HK-2 (cell line): ENCODE measurements around the gene RABEP2.
"Not testable (repeated sequence)": the region's sequence is repeated elsewhere in the genome, so short reads cannot be mapped to it uniquely, and the experiment has no call there.

Experiments used
- DNase-seq: peaks from one replicate; pipeline ENCODE4 v3.0.0-alpha.2; 2018; ENCODE audit not compliant: unreplicated experiment

The RABEP2 gene

DNA sequence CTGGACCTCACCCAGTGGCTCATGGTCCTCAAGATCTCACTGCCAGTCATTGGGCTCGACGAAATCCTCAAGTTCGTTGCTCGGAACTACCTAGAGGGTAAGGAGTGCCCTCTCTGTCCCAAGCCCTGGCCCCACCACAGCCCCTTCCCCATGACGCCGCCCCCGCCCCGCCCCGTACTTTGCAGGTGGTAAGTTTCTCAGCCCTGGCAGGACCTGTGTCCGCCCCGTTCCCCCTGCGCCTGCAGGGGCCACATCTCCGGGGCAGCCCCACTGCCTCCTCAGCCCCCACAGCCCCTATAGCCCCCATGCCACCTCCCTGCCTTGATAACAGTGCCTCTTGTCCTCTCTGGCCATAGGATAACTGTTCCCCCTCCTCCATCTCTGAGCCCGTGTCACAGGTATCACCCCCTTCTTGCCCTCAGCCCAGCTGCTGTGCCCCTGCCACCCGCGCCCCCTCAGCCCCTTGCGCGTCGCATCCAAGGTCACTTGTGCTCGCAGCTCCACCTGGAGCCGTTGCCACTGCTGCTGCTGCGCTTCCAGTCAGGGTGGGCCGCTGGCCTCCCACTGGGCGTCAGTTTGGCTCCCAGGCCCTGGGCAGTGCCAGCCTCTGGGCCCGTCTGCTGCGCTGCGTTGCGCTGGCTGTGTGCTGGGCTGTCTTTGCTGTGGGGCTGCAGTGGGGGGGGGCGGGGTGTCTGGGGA is 21.5 kb downstream of the RABEP2 start:
- no peak for DNase-seq

DNA sequence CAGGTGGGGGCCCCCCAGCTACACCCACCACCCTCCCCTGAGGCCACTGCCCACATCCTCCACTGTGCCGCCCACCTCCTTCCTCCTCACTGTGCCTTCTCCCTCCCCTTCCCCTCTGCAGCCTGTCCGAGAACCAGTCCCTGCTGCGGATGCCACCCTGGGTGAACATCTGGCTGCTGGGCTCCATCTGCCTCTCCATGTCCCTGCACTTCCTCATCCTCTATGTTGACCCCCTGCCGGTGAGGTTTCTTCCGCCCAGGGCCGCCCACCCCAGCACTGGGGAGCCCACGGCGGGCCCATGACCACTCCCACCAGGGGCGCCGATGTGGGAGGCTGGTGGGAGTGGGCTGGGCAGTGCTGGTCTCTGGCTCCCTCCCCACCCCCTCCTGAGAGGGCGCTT is 22.1 kb downstream of the RABEP2 start:
- no peak for DNase-seq

DNA sequence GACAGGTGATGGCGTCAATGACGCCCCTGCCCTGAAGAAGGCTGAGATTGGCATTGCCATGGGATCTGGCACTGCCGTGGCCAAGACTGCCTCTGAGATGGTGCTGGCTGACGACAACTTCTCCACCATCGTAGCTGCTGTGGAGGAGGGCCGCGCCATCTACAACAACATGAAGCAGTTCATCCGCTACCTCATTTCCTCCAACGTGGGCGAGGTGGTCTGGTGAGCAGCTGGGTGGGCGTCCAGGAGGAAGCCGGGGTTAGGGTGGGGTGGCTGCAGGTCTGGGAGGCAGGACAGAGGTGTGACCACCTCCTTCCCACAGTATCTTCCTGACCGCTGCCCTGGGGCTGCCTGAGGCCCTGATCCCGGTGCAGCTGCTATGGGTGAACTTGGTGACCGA is 23.2 kb downstream of the RABEP2 start:
- no peak for DNase-seq

DNA sequence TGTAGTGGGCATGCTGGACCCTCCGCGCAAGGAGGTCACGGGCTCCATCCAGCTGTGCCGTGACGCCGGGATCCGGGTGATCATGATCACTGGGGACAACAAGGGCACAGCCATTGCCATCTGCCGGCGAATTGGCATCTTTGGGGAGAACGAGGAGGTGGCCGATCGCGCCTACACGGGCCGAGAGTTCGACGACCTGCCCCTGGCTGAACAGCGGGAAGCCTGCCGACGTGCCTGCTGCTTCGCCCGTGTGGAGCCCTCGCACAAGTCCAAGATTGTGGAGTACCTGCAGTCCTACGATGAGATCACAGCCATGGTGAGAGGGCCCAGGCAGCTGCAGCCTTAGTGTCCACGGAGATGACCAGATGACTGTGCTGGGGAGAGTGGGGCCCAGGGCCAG is 24.4 kb downstream of the RABEP2 start:
- no peak for DNase-seq

DNA sequence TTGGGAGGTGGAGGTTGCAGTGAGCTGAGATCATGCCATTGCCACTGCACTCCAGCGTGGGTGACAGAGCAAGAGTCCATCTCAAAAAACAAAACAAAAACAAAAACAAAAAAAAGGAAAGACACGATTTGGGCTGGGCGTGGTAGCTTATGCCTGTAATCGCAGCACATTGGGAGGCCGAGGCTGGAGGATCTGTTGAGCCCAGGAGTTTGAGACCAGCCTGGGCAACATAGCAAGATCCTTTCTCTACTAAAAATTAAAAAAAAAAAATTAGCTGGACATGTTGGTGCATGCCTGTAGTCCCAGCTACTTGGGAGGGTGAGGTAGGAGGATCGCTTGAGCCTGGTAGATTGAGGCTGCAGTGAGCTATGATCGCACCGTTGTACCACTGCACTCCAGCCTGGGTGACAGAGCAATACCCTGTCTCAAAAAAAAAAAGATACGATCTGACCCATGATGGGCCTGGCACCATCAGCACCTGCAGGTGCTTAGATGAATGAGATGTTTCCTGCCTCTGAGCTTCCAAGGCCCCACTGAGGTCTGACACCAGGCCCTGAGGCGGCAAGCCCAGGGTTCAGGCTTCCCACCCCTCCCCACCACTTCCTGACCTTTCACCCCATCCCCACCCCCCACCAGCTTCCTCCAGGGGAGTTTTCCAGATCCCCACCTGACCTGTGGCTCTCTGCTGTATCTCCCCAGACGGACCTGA is 25.0 kb downstream of the RABEP2 start:
- DNase-seq = no peak

DNA sequence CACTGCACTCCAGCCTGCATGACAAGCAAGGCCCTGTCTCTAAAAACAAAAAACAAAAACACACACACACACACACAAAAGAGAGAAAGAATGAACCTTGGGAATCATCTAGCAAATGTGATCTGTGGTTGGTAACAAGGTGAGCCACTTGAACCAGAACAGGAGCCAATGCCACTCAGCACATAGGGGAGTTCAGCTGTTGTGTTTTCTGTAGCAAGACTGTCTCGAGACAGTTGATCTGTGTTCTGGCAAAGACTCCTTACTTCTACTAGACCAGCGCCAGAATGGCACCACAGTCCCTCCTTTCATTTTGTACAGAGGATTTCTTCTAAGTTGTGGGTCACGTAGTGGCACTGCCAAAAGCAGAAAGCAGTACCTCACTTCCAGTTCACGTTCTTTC is 26.1 kb downstream of the RABEP2 start:
- no peak for DNase-seq

DNA sequence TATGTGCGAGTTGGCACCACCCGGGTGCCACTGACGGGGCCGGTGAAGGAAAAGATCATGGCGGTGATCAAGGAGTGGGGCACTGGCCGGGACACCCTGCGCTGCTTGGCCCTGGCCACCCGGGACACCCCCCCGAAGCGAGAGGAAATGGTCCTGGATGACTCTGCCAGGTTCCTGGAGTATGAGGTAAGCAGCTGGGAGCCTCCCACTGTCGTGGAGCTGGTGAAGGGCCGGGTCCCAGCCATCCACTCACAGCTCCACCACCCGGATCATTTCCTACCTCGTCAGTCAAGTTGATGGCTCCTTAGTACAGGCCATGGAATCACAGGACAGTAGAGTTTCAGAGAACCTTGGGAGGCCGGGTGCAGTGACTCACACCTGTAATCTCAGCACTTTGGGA is 26.8 kb downstream of the RABEP2 start:
- DNase-seq = peak; percentile 20

DNA sequence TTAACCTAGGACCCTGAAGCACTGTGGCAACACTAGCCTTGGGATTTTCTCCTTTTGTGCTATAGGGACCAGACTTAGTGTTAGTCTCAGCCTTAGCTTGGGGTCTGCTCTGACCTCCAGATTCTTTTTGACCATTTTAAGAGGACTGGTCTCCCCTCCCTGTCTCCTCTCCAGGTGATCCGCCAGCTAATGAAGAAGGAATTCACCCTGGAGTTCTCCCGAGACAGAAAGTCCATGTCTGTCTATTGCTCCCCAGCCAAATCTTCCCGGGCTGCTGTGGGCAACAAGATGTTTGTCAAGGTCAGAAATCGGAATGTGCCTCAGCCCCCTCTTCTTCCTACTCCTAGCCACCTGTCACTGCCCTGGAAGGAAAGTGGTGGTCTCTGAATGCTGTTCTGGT is 27.2 kb downstream of the RABEP2 start:
- DNase-seq = no peak

DNA sequence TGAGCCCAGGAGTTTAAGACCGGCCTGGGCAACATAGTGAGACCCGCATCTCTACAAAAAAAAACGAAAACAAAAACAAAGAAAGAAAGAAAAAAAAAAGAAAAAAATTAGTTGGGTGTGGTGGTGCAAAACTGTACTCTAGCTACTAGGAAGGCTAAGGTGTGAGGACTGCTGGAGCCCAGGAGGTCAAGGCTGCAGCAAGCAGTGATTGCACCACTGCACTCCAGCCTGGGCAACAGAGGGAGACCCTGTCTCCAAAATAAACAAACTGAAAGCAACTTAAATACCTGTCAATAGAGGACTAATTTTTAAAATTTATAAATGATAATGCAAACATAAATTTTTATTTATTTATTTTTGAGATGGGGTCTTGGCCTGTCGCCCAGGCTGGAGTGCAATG is 29.4 kb downstream of the RABEP2 start:
- no peak for DNase-seq

DNA sequence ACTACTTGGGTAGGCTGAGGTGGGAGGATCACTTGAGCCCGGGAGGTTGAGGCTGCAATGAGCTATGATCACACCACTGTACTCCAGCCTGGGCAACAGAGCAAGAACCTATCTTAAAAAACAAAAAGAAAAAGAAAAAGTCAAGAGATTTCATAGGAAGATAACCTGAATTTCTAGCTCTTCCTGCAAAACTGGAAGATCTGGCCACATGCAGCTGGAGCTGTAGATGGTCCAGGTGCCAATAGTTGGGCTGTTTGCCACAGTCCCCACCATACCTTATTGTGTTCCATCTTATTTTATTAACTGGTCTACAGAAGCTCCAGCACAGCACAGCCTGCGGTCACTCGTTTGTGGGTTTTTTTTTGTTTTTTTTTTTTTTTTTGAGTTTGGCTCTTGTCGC is 31.7 kb downstream of the RABEP2 start:
- DNase-seq = no peak

DNA sequence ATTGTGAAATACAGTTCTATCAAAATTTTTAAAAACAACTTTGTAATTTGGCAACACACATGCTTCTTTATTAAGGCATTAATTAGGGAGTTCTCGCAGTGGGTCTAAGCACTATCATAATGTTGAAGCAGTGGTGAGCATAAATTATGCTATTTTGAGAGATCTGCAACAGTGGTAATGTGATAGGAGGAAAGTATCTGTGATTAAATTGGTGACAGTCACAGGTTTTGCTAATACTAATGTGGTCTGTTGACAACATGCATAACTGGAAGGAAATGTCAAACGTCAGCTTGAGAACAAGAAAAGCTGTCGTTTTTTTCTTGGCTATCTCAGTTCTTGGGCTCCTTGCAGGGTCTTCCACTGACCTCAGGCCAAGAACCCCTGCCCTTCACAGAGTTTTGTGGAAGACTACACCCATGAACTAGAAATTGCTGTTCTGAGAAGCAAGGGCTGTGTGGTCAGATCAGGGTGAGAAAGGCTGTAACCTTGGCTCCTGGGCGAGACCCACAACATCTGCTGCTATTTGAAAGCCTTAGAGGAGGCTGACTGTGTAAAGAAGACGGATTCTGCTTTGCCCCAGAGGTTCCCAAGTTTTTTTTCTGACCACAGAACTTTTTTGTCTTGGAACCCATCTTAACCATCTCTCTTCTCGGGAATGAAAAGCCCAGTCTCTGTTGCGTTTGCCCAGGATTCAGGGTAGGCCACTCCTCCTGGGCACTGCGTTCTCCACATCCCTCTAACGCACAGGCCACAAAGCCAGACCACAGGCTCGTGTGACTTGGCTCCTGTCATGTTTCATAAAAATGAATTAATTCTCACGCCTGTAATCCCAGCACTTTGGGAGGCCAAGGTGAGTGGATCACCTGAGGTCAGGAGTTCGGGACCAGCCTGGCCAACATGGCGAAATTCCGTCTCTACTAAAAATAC is 32.8 kb downstream of the RABEP2 start:
- DNase-seq = no peak

DNA sequence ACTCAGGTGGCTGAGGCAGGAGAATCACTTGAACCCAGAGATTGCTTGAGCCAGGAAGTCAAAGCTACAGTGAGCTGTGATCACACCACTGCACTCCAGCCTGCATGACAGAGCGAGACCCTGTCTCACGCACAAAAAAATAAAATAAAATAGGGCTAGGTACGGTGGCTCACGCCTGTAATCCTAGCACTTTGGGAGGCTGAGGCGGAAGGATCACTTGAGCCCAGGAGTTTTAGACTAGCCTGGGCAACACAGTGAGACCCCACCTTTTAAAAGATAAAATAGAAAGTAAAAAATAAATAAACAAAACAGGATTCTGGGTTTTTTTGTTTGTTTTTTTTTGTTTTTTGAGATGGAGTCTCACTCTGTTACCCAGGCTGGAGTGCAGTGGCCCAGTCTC is 34.7 kb downstream of the RABEP2 start:
- DNase-seq = not testable (repeated sequence)

DNA sequence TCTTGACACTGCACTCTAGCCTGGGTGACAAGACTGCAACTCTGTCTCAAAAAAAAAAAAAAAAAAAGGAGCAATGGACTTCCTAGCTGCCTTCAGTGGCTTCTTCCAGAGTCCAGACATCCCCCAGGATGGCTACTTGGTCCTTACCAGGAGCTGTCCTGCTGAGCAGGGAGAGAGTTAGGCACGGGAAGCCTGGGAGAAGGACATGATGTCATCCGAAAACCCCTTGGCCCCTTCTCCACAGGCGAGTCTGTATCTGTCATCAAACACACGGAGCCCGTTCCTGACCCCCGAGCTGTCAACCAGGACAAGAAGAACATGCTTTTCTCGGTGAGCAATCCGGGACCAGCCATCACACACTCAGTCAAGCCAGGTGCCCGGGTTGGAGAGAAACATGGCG is 38.1 kb downstream of the RABEP2 start:
- DNase-seq = no peak

DNA sequence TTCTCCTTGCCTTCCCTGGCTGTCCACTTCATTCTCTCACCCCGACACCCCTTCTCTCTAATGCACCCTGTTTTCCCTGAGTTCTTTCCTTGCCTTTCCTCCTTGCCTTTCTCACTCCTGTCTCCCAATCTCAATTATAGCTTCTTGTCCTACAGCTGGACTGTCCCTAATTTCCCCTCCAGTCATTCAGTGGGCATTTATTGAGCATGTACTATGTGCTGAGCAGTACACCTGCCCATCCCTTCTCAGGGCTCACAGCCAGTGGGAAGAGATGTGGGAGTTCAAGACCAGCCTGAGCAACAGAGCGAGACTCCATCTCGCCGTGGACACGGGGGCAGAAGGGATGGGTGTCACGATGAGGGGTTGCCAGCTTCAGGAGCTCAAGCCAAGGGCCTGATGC is 41.0 kb downstream of the RABEP2 start:
- DNase-seq = no peak

DNA sequence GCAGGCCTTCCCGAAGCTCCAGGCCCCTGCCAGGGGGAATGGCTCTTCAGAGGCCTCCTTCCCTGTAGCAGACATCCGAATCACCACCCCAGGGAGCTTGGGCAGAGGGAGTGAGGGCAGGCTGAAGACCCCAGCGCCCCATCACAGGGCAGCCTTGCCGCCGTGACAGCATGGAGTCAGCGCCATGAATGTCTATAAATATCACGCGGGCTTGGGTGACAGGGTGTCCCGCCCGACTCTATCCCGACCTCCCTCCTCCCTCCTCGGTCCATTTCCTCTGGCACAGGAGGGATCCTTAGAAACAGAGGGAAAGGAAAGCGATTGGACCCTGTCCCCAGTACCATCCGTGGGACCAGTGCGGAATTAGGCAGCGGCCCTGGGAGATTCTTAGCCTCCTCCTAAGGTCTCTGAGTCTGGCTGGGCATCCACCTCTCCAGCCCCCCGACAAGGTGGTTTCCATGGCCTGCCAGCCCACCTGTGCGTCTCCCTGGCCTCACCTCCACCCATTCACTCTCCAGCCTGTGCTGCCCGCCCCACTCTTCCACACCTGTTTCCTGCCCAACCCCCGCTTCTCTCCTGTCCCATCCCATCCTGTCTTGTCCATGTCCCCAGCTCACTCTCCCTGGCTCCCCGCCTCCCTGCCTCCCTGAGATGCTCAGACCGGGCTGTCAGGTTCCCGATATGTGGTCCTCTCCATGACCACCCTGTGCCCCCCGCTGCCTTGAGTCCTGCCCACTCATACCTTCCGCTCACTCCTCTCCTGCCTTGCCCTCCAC is 41.6 kb downstream of the RABEP2 start:
- no peak for DNase-seq

DNA sequence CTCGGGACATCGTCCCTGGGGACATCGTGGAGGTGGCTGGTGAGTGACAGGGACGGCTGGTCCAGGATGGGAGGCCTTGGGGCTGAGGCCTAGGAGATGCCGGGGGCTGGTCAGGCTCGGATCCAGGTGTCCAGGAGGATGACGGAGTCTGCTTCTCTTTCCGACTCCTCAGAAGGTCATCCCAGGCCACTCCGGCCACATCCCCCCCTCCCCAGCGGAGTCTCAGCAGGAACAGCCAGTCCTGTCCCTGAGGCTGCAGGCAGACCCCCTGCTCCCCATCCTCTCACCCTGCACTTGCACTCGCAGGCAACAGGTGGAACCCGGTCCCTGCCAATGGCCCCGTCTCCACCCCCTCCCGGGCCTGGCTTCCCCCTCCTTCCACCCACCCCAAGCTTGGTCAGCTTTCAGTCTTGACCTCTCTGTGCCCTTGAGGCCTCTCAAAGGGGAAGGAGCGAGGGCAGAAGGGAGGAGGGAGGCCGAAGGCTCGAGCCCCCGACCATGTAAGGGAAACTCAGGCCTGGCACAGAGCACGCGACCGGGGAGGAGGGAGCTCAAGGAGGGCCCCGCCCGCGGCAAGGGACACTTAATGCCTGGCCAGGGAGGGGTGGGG is 42.4 kb downstream of the RABEP2 start:
- no peak for DNase-seq

DNA sequence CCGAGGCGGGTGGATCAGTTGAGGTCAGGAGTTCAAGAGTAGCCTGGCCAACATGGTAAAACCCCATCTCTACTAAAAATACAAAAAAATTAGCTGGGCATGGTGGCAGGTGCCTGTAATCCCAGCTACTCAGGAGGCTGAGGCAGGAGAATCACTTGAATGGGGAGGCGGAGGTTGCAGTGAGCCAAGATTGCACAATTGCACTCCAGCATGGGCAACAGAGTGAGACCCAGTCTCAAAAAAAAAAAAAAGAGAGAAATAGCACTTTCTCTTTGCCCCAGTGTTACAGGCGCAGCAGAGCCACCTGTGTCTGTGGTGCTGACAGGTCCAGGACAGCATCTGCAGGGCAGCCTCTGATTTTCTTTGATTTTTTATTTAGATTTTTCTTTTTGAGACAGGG is 43.5 kb downstream of the RABEP2 start:
- not testable (repeated sequence) for DNase-seq

DNA sequence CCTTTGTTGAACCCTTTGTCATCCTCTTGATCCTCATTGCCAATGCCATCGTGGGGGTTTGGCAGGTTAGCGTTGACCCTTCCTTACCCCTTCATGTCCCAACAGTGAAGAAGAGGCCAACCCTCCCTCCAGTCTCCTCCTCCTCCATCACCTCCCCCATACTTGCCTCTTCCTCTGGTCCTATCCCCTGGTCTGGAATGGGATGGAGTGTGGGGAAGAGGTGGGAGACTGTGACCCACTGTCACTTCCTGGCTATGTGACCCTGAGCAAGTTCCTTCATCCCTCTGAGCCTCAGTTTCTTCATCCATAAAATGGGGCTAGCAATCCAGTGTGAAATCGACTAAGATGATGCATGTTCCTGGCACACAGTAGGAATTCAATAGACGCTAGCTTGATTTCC is 44.1 kb downstream of the RABEP2 start:
- no peak for DNase-seq

DNA sequence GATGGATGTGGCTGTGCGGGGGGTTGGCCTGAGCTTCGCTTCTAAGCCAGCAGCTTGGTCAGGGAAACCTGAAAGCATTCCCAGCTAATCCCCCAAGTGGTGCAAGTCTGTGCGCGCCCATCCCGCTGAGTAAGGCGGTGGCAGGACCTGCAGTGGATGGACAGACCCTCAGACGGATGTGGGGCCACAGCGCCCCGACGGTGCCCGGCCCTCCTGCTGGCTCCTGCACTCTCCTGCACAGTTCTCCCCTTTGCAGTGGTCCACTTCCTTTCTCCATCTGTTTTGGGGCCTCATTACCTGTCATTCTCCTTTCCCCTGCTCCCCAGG is 44.5 kb downstream of the RABEP2 start:
- DNase-seq = no peak

DNA sequence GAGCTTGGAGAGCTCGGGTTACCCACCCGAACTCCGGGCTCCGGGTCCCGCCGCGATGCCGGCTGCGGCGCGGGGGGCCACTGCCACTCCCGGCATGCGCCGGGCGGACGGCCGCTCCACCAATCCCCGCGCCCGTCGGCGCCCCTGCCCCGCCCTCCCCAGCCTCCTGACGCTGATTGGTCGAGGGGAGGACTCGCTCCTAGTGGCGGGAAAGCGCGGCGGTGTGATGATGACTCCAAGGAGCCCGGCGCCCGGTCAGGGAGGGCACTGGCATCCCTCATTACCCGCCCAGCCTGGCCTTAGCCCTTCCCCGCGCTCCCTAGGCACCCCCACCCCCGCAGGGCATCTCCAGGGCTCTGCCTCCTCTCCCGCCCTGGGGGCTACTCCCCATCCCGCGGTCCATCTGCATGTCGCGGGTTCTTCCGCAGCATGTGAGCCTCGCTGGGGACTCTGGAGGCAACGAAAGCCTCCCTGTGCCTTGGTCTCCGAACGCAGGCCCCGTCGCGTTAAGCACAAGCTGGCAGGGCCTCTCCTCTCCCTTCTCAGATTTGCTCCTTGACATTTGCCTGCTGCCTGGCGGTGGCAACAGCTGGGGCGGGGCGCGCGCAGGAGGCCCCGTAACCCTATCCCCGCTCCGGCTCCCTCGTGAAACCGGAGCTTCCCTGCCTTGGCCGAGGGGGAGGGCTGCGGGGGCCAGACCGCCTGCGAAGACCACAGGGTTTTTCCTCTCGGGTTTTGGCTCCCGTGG is 45.0 kb downstream of the RABEP2 start:
- peak; percentile 86 for DNase-seq
